GM10266 (cell line): Measurements from ENCODE around the gene ACAA2.

Experiments used
- DNase-seq: peaks from one replicate; pipeline ENCODE4 v3.0.0; 2012; ENCODE audit errors: extremely low spot score
- CTCF ChIP-seq: IDR thresholded peaks from 2 replicates; pipeline ENCODE4 v1.5.1; 2012; ENCODE audit warnings: mild to moderate bottlenecking, low read depth; ENCODE audit not compliant: control insufficient read depth, insufficient read depth; ENCODE audit errors: missing control alignments

ACAA2 gene

GRCh38 chr18:49744376-49745008 lies 68.8 kb downstream of the ACAA2 start:
- DNase-seq: no peak
- TF ChIP-seq CTCF: no peak

- no peak for DNase-seq
- no peak for TF ChIP-seq CTCF
Measured at GRCh38 chr18:49743117-49743567, 70.2 kb downstream of the ACAA2 start.

GRCh38 chr18:49742316-49743116 lies 70.8 kb downstream of the ACAA2 start:
- no peak for TF ChIP-seq CTCF
- DNase-seq: no peak

GRCh38 chr18:49739275-49739674 lies 74.1 kb downstream of the ACAA2 start:
- DNase-seq: no peak
- no peak for TF ChIP-seq CTCF

DNA sequence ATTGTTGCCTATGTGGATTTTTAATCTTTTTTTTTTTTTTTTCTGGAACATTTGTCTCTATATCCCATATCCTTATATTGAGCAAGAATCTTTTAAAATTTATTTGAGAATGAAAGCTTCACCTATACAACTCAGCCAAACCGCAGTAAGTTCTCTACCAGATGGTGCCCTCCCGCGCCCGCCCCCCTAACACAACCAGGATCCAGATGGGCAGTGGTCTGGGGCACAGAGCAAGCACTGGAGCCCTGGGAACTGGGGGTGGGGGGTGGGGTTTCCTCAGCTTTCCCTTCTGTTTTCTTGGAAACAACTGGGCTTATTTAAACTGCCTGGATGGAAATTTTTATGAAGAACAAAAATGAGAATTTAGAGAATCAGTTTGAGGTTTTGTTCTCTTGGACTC lies 74.6 kb downstream of the ACAA2 start:
- DNase-seq: no peak
- TF ChIP-seq CTCF: no peak

- TF ChIP-seq CTCF: no peak
- no peak for DNase-seq
Measured at GRCh38 chr18:49734836-49735235, 78.5 kb downstream of the ACAA2 start.
